GM18505 (cell line): Measurements from ENCODE around the gene COL5A1.

Experiments used
- ATAC-seq: cut with Tn5 transposase; IDR thresholded peaks from one replicate; pipeline ENCODE4 v1.9.1; 2021; ENCODE audit not compliant: unreplicated experiment
- POLR2A ChIP-seq: IDR thresholded peaks from 4 replicates; pipeline ENCODE4 v1.6.1; 2011; ENCODE audit warnings: borderline replicate concordance; ENCODE audit not compliant: insufficient read depth, insufficient read length; ENCODE audit errors: extremely low read depth

Gene COL5A1

GRCh38 chr9:134655586-134656333, 14.2 kb downstream of the COL5A1 start:
- no peak for TF ChIP-seq POLR2A
- ATAC-seq = no peak

DNA sequence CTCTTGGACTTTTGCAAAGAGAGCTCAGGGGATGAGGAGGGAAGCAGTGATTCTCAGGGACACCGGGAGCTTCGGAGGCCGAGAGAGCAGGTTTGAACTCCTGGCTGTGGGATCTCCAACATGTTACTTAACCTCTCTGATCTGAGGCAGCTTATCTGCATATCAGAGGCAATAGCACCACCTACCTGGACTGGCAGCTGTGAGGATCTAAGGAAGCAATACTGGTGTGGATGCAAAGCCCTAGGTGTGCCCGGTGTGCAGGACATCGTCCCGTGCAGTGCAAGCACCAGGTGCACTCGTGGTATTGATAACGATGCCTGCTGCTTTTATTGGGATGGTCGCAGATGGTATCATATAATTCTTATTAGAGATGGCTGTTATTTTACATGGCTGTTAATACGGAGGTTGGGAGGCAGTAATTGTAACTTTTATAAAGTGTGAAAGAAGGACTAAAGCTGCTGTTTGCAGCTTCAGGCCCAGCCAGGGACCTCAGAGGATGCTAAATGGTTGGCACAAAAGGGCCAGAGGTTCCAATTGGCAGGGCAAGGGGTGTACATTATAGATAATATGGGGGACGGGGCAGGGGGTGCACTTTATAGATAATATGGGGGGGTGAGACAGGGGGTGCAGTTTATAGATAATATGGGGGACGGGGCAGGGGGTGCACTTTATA, 14.9 kb downstream of the COL5A1 start:
- no peak for TF ChIP-seq POLR2A
- ATAC-seq = no peak

GRCh38 chr9:134657666-134658377, 16.2 kb downstream of the COL5A1 start:
- no peak for ATAC-seq
- TF ChIP-seq POLR2A = no peak

- TF ChIP-seq POLR2A = no peak
Observed at GRCh38 chr9:134658378-134658955, 16.9 kb downstream of the COL5A1 start.

GRCh38 chr9:134659688-134660131, 18.1 kb downstream of the COL5A1 start:
- no peak for ATAC-seq
- no peak for TF ChIP-seq POLR2A

More at GRCh38 chr9:134658378-134658955, 16.9 kb downstream of the COL5A1 start:
- no peak for ATAC-seq

GRCh38 chr9:134660407-134660806, 18.8 kb downstream of the COL5A1 start:
- TF ChIP-seq POLR2A = no peak
- ATAC-seq = no peak

- no peak for ATAC-seq
Observed at GRCh38 chr9:134661299-134661698, 19.7 kb downstream of the COL5A1 start.

GRCh38 chr9:134661791-134662142, 20.2 kb downstream of the COL5A1 start:
- no peak for TF ChIP-seq POLR2A
- ATAC-seq = no peak

More at GRCh38 chr9:134661299-134661698, 19.7 kb downstream of the COL5A1 start:
- no peak for TF ChIP-seq POLR2A

GRCh38 chr9:134662143-134662876, 20.7 kb downstream of the COL5A1 start:
- no peak for ATAC-seq
- no peak for TF ChIP-seq POLR2A

DNA sequence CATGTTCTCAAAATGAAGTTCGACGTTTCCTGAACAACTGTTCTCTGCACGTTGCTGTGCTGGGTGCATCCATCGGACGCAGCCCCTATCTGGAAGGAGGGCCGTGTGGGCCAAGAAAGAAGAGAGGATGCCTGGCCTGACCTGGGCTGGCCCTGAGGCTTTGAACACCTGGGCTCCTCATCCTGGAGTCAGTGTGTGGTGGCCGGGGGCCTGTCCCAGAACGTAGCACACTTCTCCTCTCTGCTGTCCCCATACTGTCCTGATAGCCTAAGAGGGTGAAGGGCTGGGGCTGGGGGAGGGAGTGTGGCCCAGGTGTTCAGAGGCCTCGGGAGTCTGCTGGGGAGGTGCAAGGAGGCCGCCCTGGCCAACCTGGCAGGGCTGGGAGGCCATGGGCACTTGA, 21.5 kb downstream of the COL5A1 start:
- TF ChIP-seq POLR2A = no peak
- no peak for ATAC-seq

- TF ChIP-seq POLR2A = no peak
- ATAC-seq = no peak
Observed at GRCh38 chr9:134663753-134664415, 22.3 kb downstream of the COL5A1 start.

GRCh38 chr9:134664446-134664845, 22.8 kb downstream of the COL5A1 start:
- TF ChIP-seq POLR2A = no peak
- no peak for ATAC-seq
